ENCODE data around the gene STARD4. TPM values are rescaled to one million over a fixed set of nuclear protein-coding genes. Genes with fewer than 3 reads are reported as not detected.
A peak's percentile ranks its signal among the peaks of the same experiment; 100 is the strongest.

STARD4 gene
- total RNA-seq, 4 donors from 2014 or later = 2.2 to 6.4 (median 3.2) TPM

DNA sequence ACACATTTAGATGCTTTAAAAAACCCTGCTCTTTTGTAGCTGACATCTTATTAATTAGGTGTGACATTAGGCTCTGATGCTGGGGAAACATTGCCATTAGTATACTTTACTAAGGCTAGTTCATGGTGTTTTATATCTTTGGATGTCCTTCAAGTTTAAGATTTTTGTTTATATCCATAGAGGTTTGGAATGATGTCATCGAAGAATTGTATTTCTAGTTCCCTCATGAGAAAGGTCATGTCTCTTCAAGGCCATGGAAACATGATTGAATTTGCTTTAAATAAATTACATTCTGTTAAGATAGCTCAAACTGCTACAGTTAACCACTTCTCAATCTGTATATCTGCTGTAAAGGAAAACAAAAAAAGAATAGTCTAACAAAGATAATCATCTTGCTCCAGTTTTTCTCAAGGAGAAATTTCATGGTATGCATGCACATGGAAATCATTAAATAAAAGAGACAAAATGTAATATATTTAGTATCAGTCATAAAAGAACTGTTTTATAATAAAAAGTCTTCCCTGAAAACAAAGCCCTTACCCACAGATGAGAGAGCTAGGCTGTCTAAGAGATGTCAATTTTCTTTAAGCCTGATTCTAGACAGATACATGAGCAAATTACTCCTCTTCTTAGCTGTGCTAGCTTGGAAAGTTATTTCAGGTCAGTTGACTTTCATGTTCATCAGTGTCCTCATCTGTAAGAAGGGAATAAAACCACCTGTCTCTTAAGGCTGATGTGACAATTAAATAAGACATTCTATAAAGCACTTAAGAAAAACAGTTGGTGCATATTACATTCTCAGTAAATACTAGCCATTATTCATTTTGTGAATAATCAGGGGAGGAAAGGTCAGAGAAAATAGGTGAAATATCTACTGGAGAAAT lies 25.0 kb upstream of the STARD4 start:
- H3K9me3 ChIP-seq = no peaks in the 10 kb centered on the region
- H3K4me1 ChIP-seq = no peaks in the 10 kb centered on the region
- no peaks in the 10 kb centered on the region for H3K36me3 ChIP-seq
- H3K27me3 ChIP-seq = no peaks in the 10 kb centered on the region
- WGBS = 81% methylated on average over 1 of the region's 1 CpG
- DNase-seq (ENCODE audit: low spot score in 2 of 2) = no peak
- H3K4me3 ChIP-seq = no peak overlapping the region
- no peak for TF ChIP-seq POLR2A (IDR thresholded peaks at IDR 0.05)
- no peak for TF ChIP-seq EP300 (IDR thresholded peaks at IDR 0.05)
- no peak for TF ChIP-seq POLR2AphosphoS5 (IDR thresholded peaks at IDR 0.05)
- TF ChIP-seq, protein P1, sequence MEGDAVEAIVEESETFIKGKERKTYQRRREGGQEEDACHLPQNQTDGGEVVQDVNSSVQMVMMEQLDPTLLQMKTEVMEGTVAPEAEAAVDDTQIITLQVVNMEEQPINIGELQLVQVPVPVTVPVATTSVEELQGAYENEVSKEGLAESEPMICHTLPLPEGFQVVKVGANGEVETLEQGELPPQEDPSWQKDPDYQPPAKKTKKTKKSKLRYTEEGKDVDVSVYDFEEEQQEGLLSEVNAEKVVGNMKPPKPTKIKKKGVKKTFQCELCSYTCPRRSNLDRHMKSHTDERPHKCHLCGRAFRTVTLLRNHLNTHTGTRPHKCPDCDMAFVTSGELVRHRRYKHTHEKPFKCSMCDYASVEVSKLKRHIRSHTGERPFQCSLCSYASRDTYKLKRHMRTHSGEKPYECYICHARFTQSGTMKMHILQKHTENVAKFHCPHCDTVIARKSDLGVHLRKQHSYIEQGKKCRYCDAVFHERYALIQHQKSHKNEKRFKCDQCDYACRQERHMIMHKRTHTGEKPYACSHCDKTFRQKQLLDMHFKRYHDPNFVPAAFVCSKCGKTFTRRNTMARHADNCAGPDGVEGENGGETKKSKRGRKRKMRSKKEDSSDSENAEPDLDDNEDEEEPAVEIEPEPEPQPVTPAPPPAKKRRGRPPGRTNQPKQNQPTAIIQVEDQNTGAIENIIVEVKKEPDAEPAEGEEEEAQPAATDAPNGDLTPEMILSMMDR (IDR thresholded peaks at IDR 0.05) = no peak
- no peak overlapping the region for H3K27ac ChIP-seq

DNA sequence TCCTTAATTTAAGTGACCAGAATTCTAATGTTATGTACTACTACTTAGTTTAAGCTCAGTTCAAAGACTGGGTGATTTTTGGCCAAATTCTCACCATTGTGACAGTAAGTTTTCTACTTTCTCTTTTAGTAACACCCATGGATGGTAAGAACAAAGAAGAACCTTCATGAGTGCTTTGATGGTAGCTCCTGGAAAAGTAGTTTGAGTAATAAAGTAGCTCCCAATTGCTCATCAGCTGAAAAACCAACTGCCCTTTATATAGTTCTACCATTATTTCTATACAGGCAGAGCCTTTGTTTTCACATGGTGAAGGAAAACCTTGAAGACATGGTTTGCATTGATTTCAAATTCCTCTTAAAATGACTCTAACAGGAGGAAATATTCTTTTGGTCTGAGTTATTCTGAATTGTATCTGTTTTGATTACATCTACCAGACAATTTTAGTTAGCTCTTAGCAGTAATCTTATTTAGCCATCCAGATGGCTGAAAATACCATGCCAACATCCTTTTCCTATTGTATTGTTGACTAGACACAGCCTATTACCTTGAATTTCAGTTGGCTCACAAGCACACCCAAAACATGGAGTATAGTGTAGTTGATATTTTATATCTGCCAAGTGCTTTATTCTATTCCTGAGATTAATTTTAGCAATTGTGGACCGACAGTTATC lies 23.7 kb upstream of the STARD4 start:
- H3K4me3 ChIP-seq = no peak overlapping the region
- no peak for TF ChIP-seq POLR2AphosphoS5 (IDR thresholded peaks at IDR 0.05)
- TF ChIP-seq EP300 (IDR thresholded peaks at IDR 0.05) = no peak
- TF ChIP-seq, protein P1 (IDR thresholded peaks at IDR 0.05) = no peak
- TF ChIP-seq POLR2A (IDR thresholded peaks at IDR 0.05) = no peak
- WGBS = 86% methylated on average over 1 of the region's 1 CpG
- no peak for DNase-seq (ENCODE audit: low spot score in 2 of 2)
- H3K27ac ChIP-seq = no peak overlapping the region
- no peaks in the 10 kb centered on the region for H3K4me1 ChIP-seq
- no peaks in the 10 kb centered on the region for H3K36me3 ChIP-seq
- H3K9me3 ChIP-seq = no peaks in the 10 kb centered on the region
- H3K27me3 ChIP-seq = no peaks in the 10 kb centered on the region

DNA sequence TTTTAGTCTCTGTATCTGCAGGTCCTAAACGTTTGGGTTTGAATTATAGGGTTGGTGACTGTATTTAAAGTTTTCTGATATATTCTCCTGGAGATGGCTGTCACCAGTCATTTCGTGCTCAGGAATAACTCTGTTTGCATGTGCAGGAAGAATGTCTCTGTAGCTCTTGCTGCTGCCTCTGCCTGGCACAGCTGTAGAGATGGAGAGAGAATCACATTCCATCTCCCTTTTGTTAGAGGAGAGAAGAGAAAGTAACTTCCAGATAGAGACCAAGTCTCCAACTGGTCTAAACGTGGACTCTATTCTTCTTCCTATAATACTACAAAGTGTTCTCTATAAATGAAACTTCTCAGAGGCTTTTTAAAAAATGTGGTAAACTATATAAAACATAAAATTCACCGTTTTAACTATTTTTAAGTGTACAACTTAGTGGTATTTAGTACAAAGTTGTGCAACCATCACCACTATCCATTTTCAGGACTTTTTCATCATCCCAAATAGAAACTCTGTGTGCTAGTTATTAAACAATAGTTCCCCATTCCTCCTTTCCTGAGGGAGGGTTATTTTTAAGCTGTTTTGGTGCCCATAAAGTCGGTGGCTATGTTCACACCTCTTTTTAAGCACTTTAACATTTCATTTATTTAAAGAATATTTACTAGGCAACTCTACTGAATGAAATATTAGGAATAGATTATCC lies 20.7 kb upstream of the STARD4 start:
- no peaks in the 10 kb centered on the region for H3K36me3 ChIP-seq
- 58% methylated on average over 5 of the region's 5 CpGs for WGBS
- no peak overlapping the region for H3K27ac ChIP-seq
- H3K4me1 ChIP-seq = peaks cover 5% of the 10 kb centered on the region
- no peak overlapping the region for H3K4me3 ChIP-seq
- no peak for TF ChIP-seq EP300 (IDR thresholded peaks at IDR 0.05)
- no peak for TF ChIP-seq POLR2A (IDR thresholded peaks at IDR 0.05)
- TF ChIP-seq, protein P1 (IDR thresholded peaks at IDR 0.05) = no peak
- no peak for TF ChIP-seq POLR2AphosphoS5 (IDR thresholded peaks at IDR 0.05)
- no peaks in the 10 kb centered on the region for H3K27me3 ChIP-seq
- H3K9me3 ChIP-seq = no peaks in the 10 kb centered on the region
- no peak for DNase-seq (ENCODE audit: low spot score in 2 of 2)

DNA sequence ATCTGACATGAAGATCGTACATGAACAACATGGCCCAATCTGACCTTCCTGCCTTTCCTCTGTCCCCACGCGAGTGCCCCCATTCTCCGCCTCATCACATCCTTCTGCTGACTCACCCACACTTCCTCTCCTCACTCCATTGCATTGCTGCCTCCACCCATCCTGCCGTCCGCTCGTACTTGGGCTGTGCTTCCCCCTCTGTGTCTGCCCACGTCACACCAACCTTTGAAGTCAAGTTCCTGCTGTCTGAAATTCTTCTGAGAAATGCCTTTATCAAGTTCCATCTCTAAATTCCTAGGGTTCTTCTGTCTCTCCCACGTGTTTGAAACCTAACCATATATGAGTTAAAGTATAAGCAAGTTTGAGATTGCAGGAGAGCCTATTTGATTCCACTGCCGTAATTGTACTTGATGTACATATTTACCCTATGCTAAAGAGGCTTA lies 18.0 kb upstream of the STARD4 start:
- peak in 1 of 3 donors; percentile 61 for TF ChIP-seq POLR2AphosphoS5 (IDR thresholded peaks at IDR 0.05)
- TF ChIP-seq, protein P1 (IDR thresholded peaks at IDR 0.05) = no peak
- no peak for TF ChIP-seq EP300 (IDR thresholded peaks at IDR 0.05)
- no peak for TF ChIP-seq POLR2A (IDR thresholded peaks at IDR 0.05)
- H3K9me3 ChIP-seq = no peaks in the 10 kb centered on the region
- no peaks in the 10 kb centered on the region for H3K27me3 ChIP-seq
- peaks cover 5% of the 10 kb centered on the region for H3K4me1 ChIP-seq
- DNase-seq (ENCODE audit: low spot score in 2 of 2) = peak; percentile 81 to 82
- no peak overlapping the region for H3K4me3 ChIP-seq
- no peaks in the 10 kb centered on the region for H3K36me3 ChIP-seq
- no peak overlapping the region for H3K27ac ChIP-seq
- WGBS = 32% methylated on average over 10 of the region's 10 CpGs
